ENCODE results near the gene ZNF850. TPM values are rescaled to one million over a fixed set of nuclear protein-coding genes. Genes with fewer than 3 reads are reported as not detected.

ZNF850 gene
- total and polyA plus RNA-seq, 2 of the 13 experiments (the other 11 are each of a cell fraction or from before 2014, with no cell fraction given) = 0.78 to 6.6 TPM

GRCh38 chr19:36688058-36688457 is 84.5 kb downstream of the ZNF850 start:
- intact Hi-C loops (cut with micrococcal nuclease; ENCODE audit: unreplicated experiment) = loop anchor here (5.0 kb wide), 2 partner anchors 116 to 149 kb away; partner anchors contain the start of genes ZNF529 and ZNF790
- ChIA-PET POLR2A (interaction anchor here (1.5 to 3.4 kb wide), 2 partner anchors 22 to 390 kb away, joined by 4 to 18 read pairs; partner anchors contain the start of genes ZNF420 and ZNF461), CTCF (ENCODE audit: low intra/inter-chr PET ratio, low total read pairs) (no interaction called here)
- peak overlapping the region; percentile 90 for H3K4me2 ChIP-seq (ENCODE audit: low read depth, low read length)
- H3K79me2 ChIP-seq (ENCODE audit: insufficient read depth, low read length) = peaks cover 18% of the 10 kb centered on the region
- BruUV-seq (replicated peaks) = no TSS peak
- H3K27me3 ChIP-seq (ENCODE audit: control insufficient read depth in 1 of 2, insufficient read depth in 2 of 2, low read length in 2 of 2) = peaks cover 0 to 3% of the 10 kb centered on the region in 2 experiments; a peak in 2 of 5 replicates
- H3K36me3 ChIP-seq (replicated peaks in 1 of 2; ENCODE audit: control insufficient read depth in 1 of 2, insufficient read depth in 2 of 2, low read length in 2 of 2) = peaks cover 7 to 23% of the 10 kb centered on the region in 2 experiments; a peak in 4 of 5 replicates
- FAIRE-seq = no peak
- H3K9ac ChIP-seq (ENCODE audit: insufficient read depth, low read depth, low read length) = peak overlapping the region; percentile 85
- H3K27ac ChIP-seq (ENCODE audit: extremely low read length, insufficient read depth, low read length) = peak overlapping the region; percentile 62
- no peak for ATAC-seq
- peaks cover 16% of the 10 kb centered on the region for H3K4me1 ChIP-seq (ENCODE audit: insufficient read depth, low read length)
- TF ChIP-seq ZFP36L2 (CRISPR knock-in tag; IDR thresholded peaks at IDR 0.05) = no peak
- no peak for TF ChIP-seq ZEB1 (IDR thresholded peaks at IDR 0.05; ENCODE audit: insufficient replicate concordance, low read depth)
- 0 out of 2 replicates have a peak, but pooled peaks have one; percentile 38 for TF ChIP-seq NCOA1 (CRISPR knock-in tag; IDR thresholded peaks at IDR 0.05)
- in situ Hi-C loops (cut with HindIII; ENCODE audit: extremely low pct_ligation_motif_present, low pct_unique_long_range_greater_than_20kb) = no loop called here
- no peak overlapping the region for H2AFZ ChIP-seq (ENCODE audit: low read length)
- peaks cover 23% of the 10 kb centered on the region for H3K9me3 ChIP-seq (ENCODE audit: low read length)
- 8% methylated on average over 9 of the region's 9 CpGs for WGBS (ENCODE audit: low lambda C conversion rate)
- no peak for DNase-seq (ENCODE audit: low spot score)
- H4K20me1 ChIP-seq (ENCODE audit: insufficient read depth, low read length) = no peaks in the 10 kb centered on the region
- H3K4me3 ChIP-seq (replicated peaks in 1 of 3; ENCODE audit: insufficient read depth in 1 of 3, low read depth in 2 of 3, low read length in 3 of 3) = peak overlapping the region; percentile 70 to 88 (median 86)

- H3K79me2 ChIP-seq (ENCODE audit: insufficient read depth, low read length) = peaks cover 18% of the 10 kb centered on the region
- in situ Hi-C loops (cut with HindIII; ENCODE audit: extremely low pct_ligation_motif_present, low pct_unique_long_range_greater_than_20kb) (no loop called here), intact Hi-C loops (cut with micrococcal nuclease; ENCODE audit: unreplicated experiment) (loop anchor here (2.0 to 5.0 kb wide), 3 partner anchors 21 to 150 kb away; partner anchors contain the start of genes ZNF461, ZNF529 and ZNF790)
- peak within 1 kb of the TSS; percentile 79 for H2AFZ ChIP-seq (ENCODE audit: low read length)
- CTCF ChIA-PET (ENCODE audit: low intra/inter-chr PET ratio, low total read pairs) = no interaction called here
- peaks cover 16% of the 10 kb centered on the region for H3K4me1 ChIP-seq (ENCODE audit: insufficient read depth, low read length)
- peaks cover 4 to 22% of the 10 kb centered on the region in 2 experiments; a peak in 4 of 5 replicates for H3K36me3 ChIP-seq (replicated peaks in 1 of 2; ENCODE audit: control insufficient read depth in 1 of 2, insufficient read depth in 2 of 2, low read length in 2 of 2)
- H4K20me1 ChIP-seq (ENCODE audit: insufficient read depth, low read length) = no peaks in the 10 kb centered on the region
- peak within 1 kb of the TSS; percentile 70 to 88 (median 86) for H3K4me3 ChIP-seq (replicated peaks in 1 of 3; ENCODE audit: insufficient read depth in 1 of 3, low read depth in 2 of 3, low read length in 3 of 3)
- DNase-seq (ENCODE audit: low spot score) (peak; percentile 95), FAIRE-seq (peak; percentile 49), ATAC-seq (peak; percentile 96)
- H3K27me3 ChIP-seq (ENCODE audit: control insufficient read depth in 1 of 2, insufficient read depth in 2 of 2, low read length in 2 of 2) = peaks cover 0 to 3% of the 10 kb centered on the region in 2 experiments; a peak in 2 of 5 replicates
- H3K9me3 ChIP-seq (ENCODE audit: low read length) = peaks cover 20% of the 10 kb centered on the region
- H3K9ac ChIP-seq (ENCODE audit: insufficient read depth, low read depth, low read length) = peak within 1 kb of the TSS; percentile 85
- WGBS (ENCODE audit: low lambda C conversion rate) = 2% methylated on average over 23 of the region's 69 CpGs
- TSS peak; percentile 71 for BruUV-seq (replicated peaks)
- POLR2A ChIA-PET = interaction anchor here (0.6 to 3.4 kb wide), 8 partner anchors 21 to 907 kb away, joined by 3 to 18 read pairs (median 4); partner anchors contain the start of genes ZFP14, ZNF260, ZNF345 and ZNF420
- peak within 1 kb of the TSS; percentile 90 for H3K4me2 ChIP-seq (ENCODE audit: low read depth, low read length)
- peak within 1 kb of the TSS; percentile 62 for H3K27ac ChIP-seq (ENCODE audit: extremely low read length, insufficient read depth, low read length)
- TF ChIP-seq SAP130 (CRISPR knock-in tag; IDR thresholded peaks at IDR 0.05; ENCODE audit: low read depth) = peak; percentile 97
- TF ChIP-seq ZNF20 (CRISPR knock-in tag; IDR thresholded peaks at IDR 0.05) = no peak
- TF ChIP-seq POGZ (CRISPR knock-in tag; IDR thresholded peaks at IDR 0.05) = peak; percentile 87
- TF ChIP-seq ZBTB7B (CRISPR knock-in tag; IDR thresholded peaks at IDR 0.05) = peak; percentile 51; the same call in 1 of the 2 replicates
- TF ChIP-seq ZFP37 (CRISPR knock-in tag; IDR thresholded peaks at IDR 0.05; ENCODE audit: borderline replicate concordance) = no peak
- no peak for TF ChIP-seq STAT5B (CRISPR knock-in tag; IDR thresholded peaks at IDR 0.05)
- TF ChIP-seq ZIK1 (CRISPR knock-in tag; IDR thresholded peaks at IDR 0.05; ENCODE audit: borderline replicate concordance, low read depth) = no peak
- no peak for TF ChIP-seq SMC3 (IDR thresholded peaks at IDR 0.05; ENCODE audit: low read length)
- TF ChIP-seq STAT6 (CRISPR knock-in tag; IDR thresholded peaks at IDR 0.05; ENCODE audit: borderline replicate concordance) = no peak
- no peak for TF ChIP-seq ZNF788 (CRISPR knock-in tag; IDR thresholded peaks at IDR 0.05; ENCODE audit: borderline replicate concordance)
- peak; percentile 69 for TF ChIP-seq HOXA3 (CRISPR knock-in tag; IDR thresholded peaks at IDR 0.05)
- TF ChIP-seq ZFP36L2 (CRISPR knock-in tag; IDR thresholded peaks at IDR 0.05) = no peak
- TF ChIP-seq SALL1 (CRISPR knock-in tag; IDR thresholded peaks at IDR 0.05) = peak; percentile 68; the same call in 1 of the 2 replicates
Measured at GRCh38 chr19:36687214-36688056, 85.2 kb downstream of the ZNF850 start, which contains the start of gene ZNF567. TSS of gene ZNF567 (plus strand) at chr19:36687612. CDS start at chr19:36694868, 7,256 bp downstream.
